K562 (cell line): ENCODE data around the gene TMEM218. TPM values are rescaled to one million over a fixed set of nuclear protein-coding genes. Genes with fewer than 3 reads are reported as not detected.

ENCODE experiments used
- ATAC-seq: fragments of 200-7000 bp; cut with Tn5 transposase; 3 replicates; pipeline ENCODE4 v1.9.1; 2020; ENCODE audit warnings: moderate library complexity
- BruUV-seq: library from RNA; stranded (reverse); fragments of 400-500 nt; replicated peaks from 2 replicates; lab custom pipeline; 2021; lab: Mats Ljungman, UMichigan
- CTCF ChIA-PET: fragments of 300-600 bp; formaldehyde crosslinking; extraction: SDS; loops from one replicate; lab custom pipeline; 2021; ENCODE audit warnings: low intra/inter-chr PET ratio; lab: Yijun Ruan, JAX
- POLR2A ChIA-PET: fragments of 300-600, 350-650 bp; sonication (Branson Sonifier 250); formaldehyde crosslinking; extraction: SDS; loops from one replicate; lab custom pipeline; 2021; ENCODE audit warnings: antibody characterized with exemption, inconsistent platforms; lab: Yijun Ruan, JAX
- DNase-seq, 4 experiments: peaks; one replicate each; pipeline versions ENCODE4 v3.0.0 to v3.0.0-alpha.2; 2011 to 2018; ENCODE audit warnings: low spot score in 3 of 4, mixed read lengths in 3 of 4; ENCODE audit errors: extremely low read depth in 1 of 4
- FAIRE-seq: peaks from 2 replicates; lab custom pipeline; 2011; peaks lifted over from hg19 to GRCh38; lab: Jason Lieb, UNC
- H2AFZ ChIP-seq: 2 replicates; pipeline ENCODE4 v1.6.0; 2011; ENCODE audit warnings: low read depth, low read length, control low read depth, inconsistent platforms
- H3K27ac ChIP-seq: fragments of 200-600 bp; 3 replicates; pipeline ENCODE4 v1.8.0; 2011; ENCODE audit warnings: low read depth, mild to moderate bottlenecking, control low read depth, inconsistent platforms, low read length, moderate library complexity, mixed read lengths; ENCODE audit errors: extremely low read depth
- H3K27me3 ChIP-seq, 2 experiments: fragments of 300-600 bp in 1 of 2; 2 replicates in 1 of 2; 3 replicates in 1 of 2; pipeline versions ENCODE4 v1.6.0 to v1.8.0; 2011; ENCODE audit warnings: inconsistent platforms in 2 of 2, low read length in 2 of 2, mild to moderate bottlenecking in 1 of 2, mixed read lengths in 1 of 2, moderate library complexity in 1 of 2; ENCODE audit not compliant: control insufficient read depth in 2 of 2, insufficient read depth in 2 of 2
- H3K36me3 ChIP-seq: fragments of 300-600 bp; 3 replicates; pipeline ENCODE4 v1.8.0; 2011; ENCODE audit warnings: mild to moderate bottlenecking, low read length, inconsistent platforms; ENCODE audit not compliant: control insufficient read depth, insufficient read depth
- H3K4me1 ChIP-seq, 2 experiments: fragments of 200-600 bp in 1 of 2; replicated peaks in 1 of 2; 2 replicates in 1 of 2; 3 replicates in 1 of 2; pipeline versions ENCODE4 v1.5.1 to v1.8.0; 2011; ENCODE audit warnings: inconsistent platforms in 2 of 2, low read length in 2 of 2, mild to moderate bottlenecking in 1 of 2, mixed read lengths in 1 of 2, moderate library complexity in 1 of 2; ENCODE audit not compliant: control insufficient read depth in 2 of 2, insufficient read depth in 2 of 2
- H3K4me2 ChIP-seq: 2 replicates; pipeline ENCODE4 v1.6.1; 2011; ENCODE audit warnings: low read length, control low read depth, inconsistent platforms, mixed read lengths; ENCODE audit not compliant: insufficient read depth
- H3K4me3 ChIP-seq: fragments of 200-600 bp; sonication (generic), shearing (Covaris generic); 2 replicates; pipeline ENCODE4 v1.5.1; 2016; ENCODE audit warnings: control low read depth, inconsistent platforms
- H3K79me2 ChIP-seq: fragments of 200-600 bp; 3 replicates; pipeline ENCODE4 v1.8.0; 2011; ENCODE audit warnings: low read length, inconsistent platforms; ENCODE audit not compliant: control insufficient read depth, insufficient read depth
- H3K9ac ChIP-seq, 2 experiments: 2 replicates each; pipeline versions ENCODE4 v1.6.0 to v1.6.1; 2011; ENCODE audit warnings: low read depth in 2 of 2, low read length in 2 of 2, control low read depth in 1 of 2, inconsistent platforms in 1 of 2, mild to moderate bottlenecking in 1 of 2, mixed read lengths in 1 of 2; ENCODE audit not compliant: insufficient read depth in 1 of 2
- H3K9me1 ChIP-seq: one replicate; pipeline ENCODE4 v1.6.0; 2011; ENCODE audit warnings: inconsistent platforms, mild to moderate bottlenecking, low read length, moderate library complexity; ENCODE audit not compliant: control insufficient read depth, insufficient read depth
- H3K9me3 ChIP-seq: replicated peaks from 2 replicates; pipeline ENCODE4 v1.5.1; 2011; ENCODE audit warnings: low read depth, low read length, inconsistent platforms; ENCODE audit not compliant: control insufficient read depth, insufficient read depth
- H4K20me1 ChIP-seq: replicated peaks from 2 replicates; pipeline ENCODE4 v1.6.1; 2011; ENCODE audit warnings: low read length, inconsistent platforms, mixed read lengths; ENCODE audit not compliant: control insufficient read depth, insufficient read depth
- FOS ChIP-seq: IDR thresholded peaks from 3 replicates; pipeline ENCODE4 v1.6.1; 2011; ENCODE audit not compliant: insufficient read length; ENCODE audit errors: extremely low read depth
- KAT7 ChIP-seq: sonication (generic); formaldehyde crosslinking; IDR thresholded peaks from 2 replicates; pipeline ENCODE4 v1.8.0; 2022; ENCODE audit warnings: missing genetic modification reagents, mild to moderate bottlenecking, borderline replicate concordance
- POLR2H ChIP-seq: IDR thresholded peaks from 2 replicates; pipeline ENCODE4 v1.6.1; 2016; ENCODE audit warnings: missing genetic modification characterization, low read depth, mild to moderate bottlenecking, control low read depth, missing compliant biosample characterization, moderate library complexity
- TAF7 ChIP-seq: fragments of 450-650 bp; IDR thresholded peaks from 2 replicates; pipeline ENCODE4 v1.6.1; 2016; ENCODE audit warnings: missing genetic modification characterization, missing compliant biosample characterization
- ZNF124 ChIP-seq: sonication (generic); formaldehyde crosslinking; IDR thresholded peaks from 2 replicates; pipeline ENCODE4 v1.8.1; 2022; ENCODE audit warnings: missing genetic modification reagents
- ZNF408 ChIP-seq: fragments of 250-450 bp; sonication (Bioruptor Pico); IDR thresholded peaks from 2 replicates; pipeline ENCODE4 v1.4.0; 2020; ENCODE audit warnings: low read depth, mild to moderate bottlenecking, moderate library complexity
- WGBS: fragments of 100-300 bp; shearing (Covaris generic); methylation state at CpG from one replicate; pipeline ENCODE4 v1.1.6; 2016; ENCODE audit warnings: low coverage, mixed read lengths; ENCODE audit not compliant: insufficient coverage; ENCODE audit errors: missing lambda C conversion rate; 5-methylcytosine and 5-hydroxymethylcytosine counted together
- in situ Hi-C: fragments of 300-500 bp; cut with MboI; formaldehyde crosslinking; loops from 4 replicates; pipeline ENCODE4 v1.15.0; 2018; ENCODE audit warnings: inconsistent platforms, mixed read lengths
- intact Hi-C: fragments of 100-400 bp; cut with micrococcal nuclease; formaldehyde crosslinking; loops from 2 replicates; pipeline ENCODE4 v1.14.2; 2022
- polyA plus RNA-seq, 8 experiments: library from polyadenylated mRNA; depleted of rRNA in 4 of 8; stranded (reverse) in 5 of 8; unstranded in 3 of 8; fragments of >200 nt; fragmentation: Nextera tagmentation in 2 of 8; fragmentation: Illumina TruSeq in 1 of 8; extraction: Ambion mirVana in 2 of 8; extraction: Trizol in 1 of 8; gene quantifications; 2 replicates each; pipeline versions ENCODE4 v1.2.1 to v1.2.3, GENCODE V29; 2011 to 2014; ENCODE audit warnings: inconsistent platforms in 1 of 8, missing spikeins in 1 of 8
- total RNA-seq, 7 experiments: library from RNA; depleted of rRNA in 6 of 7; stranded (reverse); fragments of >200 nt in 6 of 7; fragmentation: Illumina TruSeq in 2 of 7; extraction: Trizol in 2 of 7; gene quantifications; 2 replicates each; pipeline versions ENCODE4 v1.2.1 to v1.2.3, GENCODE V29; 2011 to 2021; ENCODE audit warnings: low replicate concordance in 1 of 7
- TF ChIP-seq, protein P1 (sequence below): fragments of 450-650 bp; formaldehyde crosslinking; IDR thresholded peaks from 2 replicates; pipeline ENCODE4 v1.4.0; 2020; ENCODE audit warnings: mild to moderate bottlenecking, moderate library complexity
- TF ChIP-seq, protein P2 (sequence below): fragments of 450-650 bp; formaldehyde crosslinking; IDR thresholded peaks from 2 replicates; pipeline ENCODE4 v1.4.0; 2020; ENCODE audit warnings: mild to moderate bottlenecking, mixed read lengths
- TF ChIP-seq, protein P3 (sequence below): sonication (generic); formaldehyde crosslinking; IDR thresholded peaks from 2 replicates; pipeline ENCODE4 v1.8.1; 2023; ENCODE audit warnings: mild to moderate bottlenecking, missing genetic modification reagents
- TF ChIP-seq, protein P4 (sequence below), 2 experiments: fragments of 250-450 bp in 1 of 2; fragments of 450-650 bp in 1 of 2; sonication (Bioruptor Pico) in 1 of 2; IDR thresholded peaks; 2 replicates each; pipeline versions ENCODE4 v1.6.1 to v1.8.0; 2016 to 2021; ENCODE audit warnings: mild to moderate bottlenecking in 2 of 2, moderate library complexity in 2 of 2, missing compliant biosample characterization in 1 of 2, missing genetic modification characterization in 1 of 2
- TF ChIP-seq, protein P5 (sequence below): fragments of 250-450 bp; sonication (Bioruptor Pico); IDR thresholded peaks from 2 replicates; pipeline ENCODE4 v1.5.0; 2021
- TF ChIP-seq, protein P6 (sequence below): sonication (generic); formaldehyde crosslinking; IDR thresholded peaks from 2 replicates; pipeline ENCODE4 v1.8.1; 2023; ENCODE audit warnings: mild to moderate bottlenecking, missing genetic modification reagents

TMEM218 gene
- total and polyA plus RNA-seq, 9 of the 15 experiments (the other 6 are each of a cell fraction or from before 2014, with no cell fraction given): 13.4 to 32.2 (median 25.4) TPM

DNA sequence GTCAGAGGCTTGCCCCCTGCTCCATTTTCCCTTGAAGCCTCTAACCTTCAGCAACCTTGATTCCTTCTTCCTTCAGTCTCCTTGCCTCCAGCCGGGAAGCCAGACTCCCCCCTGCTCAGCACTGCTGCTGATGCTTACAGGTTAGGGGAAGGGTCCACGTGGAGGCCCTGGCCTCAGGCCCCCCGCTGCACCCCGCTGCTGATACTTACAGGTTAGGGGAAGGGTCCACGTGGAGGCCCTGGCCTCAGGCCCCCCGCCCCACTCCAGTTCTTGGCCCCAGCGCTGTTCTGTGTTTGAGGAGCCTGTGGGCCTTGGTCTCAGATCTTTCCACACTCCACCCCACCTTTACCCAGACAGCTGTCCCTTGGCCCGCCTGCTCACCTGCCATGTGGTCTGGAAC lies 27.5 kb upstream of the TMEM218 start:
- no peak overlapping the region for H3K4me3 ChIP-seq
- no peak for DNase-seq
- H3K9me1 ChIP-seq: no peaks in the 10 kb centered on the region
- 1% methylated on average over 8 of the region's 8 CpGs for WGBS
- POLR2A ChIA-PET: no interaction called here
- H2AFZ ChIP-seq: no peak overlapping the region
- no peak overlapping the region for H3K27ac ChIP-seq
- H3K79me2 ChIP-seq: no peaks in the 10 kb centered on the region
- in situ Hi-C loops (no loop called here), intact Hi-C loops (no loop called here)
- no peaks in the 10 kb centered on the region for H3K36me3 ChIP-seq
- no peak overlapping the region for H3K4me2 ChIP-seq
- no peaks in the 10 kb centered on the region for H4K20me1 ChIP-seq
- no peaks in the 10 kb centered on the region for H3K9me3 ChIP-seq
- CTCF ChIA-PET: no interaction called here
- H3K27me3 ChIP-seq: peaks cover 39 to 51% of the 10 kb centered on the region in 2 experiments; a peak in 4 of 5 replicates
- no TSS peak for BruUV-seq
- no peak overlapping the region for H3K9ac ChIP-seq
- FAIRE-seq: no peak
- no peak for ATAC-seq
- TF ChIP-seq KAT7 (no peak), POLR2H (no peak), ZNF124 (CRISPR knock-in tag) (no peak), FOS (no peak), ZNF408 (CRISPR knock-in tag) (no peak), TAF7 (tag) (no peak)
- TF ChIP-seq, protein P1, sequence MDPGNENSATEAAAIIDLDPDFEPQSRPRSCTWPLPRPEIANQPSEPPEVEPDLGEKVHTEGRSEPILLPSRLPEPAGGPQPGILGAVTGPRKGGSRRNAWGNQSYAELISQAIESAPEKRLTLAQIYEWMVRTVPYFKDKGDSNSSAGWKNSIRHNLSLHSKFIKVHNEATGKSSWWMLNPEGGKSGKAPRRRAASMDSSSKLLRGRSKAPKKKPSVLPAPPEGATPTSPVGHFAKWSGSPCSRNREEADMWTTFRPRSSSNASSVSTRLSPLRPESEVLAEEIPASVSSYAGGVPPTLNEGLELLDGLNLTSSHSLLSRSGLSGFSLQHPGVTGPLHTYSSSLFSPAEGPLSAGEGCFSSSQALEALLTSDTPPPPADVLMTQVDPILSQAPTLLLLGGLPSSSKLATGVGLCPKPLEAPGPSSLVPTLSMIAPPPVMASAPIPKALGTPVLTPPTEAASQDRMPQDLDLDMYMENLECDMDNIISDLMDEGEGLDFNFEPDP (CRISPR knock-in tag): no peak
- TF ChIP-seq, protein P2, sequence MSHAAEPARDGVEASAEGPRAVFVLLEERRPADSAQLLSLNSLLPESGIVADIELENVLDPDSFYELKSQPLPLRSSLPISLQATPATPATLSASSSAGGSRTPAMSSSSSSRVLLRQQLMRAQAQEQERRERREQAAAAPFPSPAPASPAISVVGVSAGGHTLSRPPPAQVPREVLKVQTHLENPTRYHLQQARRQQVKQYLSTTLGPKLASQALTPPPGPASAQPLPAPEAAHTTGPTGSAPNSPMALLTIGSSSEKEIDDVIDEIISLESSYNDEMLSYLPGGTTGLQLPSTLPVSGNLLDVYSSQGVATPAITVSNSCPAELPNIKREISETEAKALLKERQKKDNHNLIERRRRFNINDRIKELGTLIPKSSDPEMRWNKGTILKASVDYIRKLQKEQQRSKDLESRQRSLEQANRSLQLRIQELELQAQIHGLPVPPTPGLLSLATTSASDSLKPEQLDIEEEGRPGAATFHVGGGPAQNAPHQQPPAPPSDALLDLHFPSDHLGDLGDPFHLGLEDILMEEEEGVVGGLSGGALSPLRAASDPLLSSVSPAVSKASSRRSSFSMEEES (CRISPR knock-in tag): no peak
- TF ChIP-seq, protein P3, sequence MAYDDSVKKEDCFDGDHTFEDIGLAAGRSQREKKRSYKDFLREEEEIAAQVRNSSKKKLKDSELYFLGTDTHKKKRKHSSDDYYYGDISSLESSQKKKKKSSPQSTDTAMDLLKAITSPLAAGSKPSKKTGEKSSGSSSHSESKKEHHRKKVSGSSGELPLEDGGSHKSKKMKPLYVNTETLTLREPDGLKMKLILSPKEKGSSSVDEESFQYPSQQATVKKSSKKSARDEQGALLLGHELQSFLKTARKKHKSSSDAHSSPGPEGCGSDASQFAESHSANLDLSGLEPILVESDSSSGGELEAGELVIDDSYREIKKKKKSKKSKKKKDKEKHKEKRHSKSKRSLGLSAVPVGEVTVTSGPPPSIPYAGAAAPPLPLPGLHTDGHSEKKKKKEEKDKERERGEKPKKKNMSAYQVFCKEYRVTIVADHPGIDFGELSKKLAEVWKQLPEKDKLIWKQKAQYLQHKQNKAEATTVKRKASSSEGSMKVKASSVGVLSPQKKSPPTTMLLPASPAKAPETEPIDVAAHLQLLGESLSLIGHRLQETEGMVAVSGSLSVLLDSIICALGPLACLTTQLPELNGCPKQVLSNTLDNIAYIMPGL (CRISPR knock-in tag): no peak
- TF ChIP-seq, protein P4, sequence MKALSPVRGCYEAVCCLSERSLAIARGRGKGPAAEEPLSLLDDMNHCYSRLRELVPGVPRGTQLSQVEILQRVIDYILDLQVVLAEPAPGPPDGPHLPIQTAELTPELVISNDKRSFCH (CRISPR knock-in tag; IDR thresholded peaks at IDR 0.05): no peak
- TF ChIP-seq, protein P4 (tag; IDR thresholded peaks at IDR 0.05): no peak
- TF ChIP-seq, protein P5, sequence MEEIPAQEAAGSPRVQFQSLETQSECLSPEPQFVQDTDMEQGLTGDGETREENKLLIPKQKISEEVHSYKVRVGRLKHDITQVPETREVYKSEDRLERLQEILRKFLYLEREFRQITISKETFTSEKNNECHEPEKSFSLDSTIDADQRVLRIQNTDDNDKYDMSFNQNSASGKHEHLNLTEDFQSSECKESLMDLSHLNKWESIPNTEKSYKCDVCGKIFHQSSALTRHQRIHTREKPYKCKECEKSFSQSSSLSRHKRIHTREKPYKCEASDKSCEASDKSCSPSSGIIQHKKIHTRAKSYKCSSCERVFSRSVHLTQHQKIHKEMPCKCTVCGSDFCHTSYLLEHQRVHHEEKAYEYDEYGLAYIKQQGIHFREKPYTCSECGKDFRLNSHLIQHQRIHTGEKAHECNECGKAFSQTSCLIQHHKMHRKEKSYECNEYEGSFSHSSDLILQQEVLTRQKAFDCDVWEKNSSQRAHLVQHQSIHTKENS: no peak
- TF ChIP-seq, protein P6, sequence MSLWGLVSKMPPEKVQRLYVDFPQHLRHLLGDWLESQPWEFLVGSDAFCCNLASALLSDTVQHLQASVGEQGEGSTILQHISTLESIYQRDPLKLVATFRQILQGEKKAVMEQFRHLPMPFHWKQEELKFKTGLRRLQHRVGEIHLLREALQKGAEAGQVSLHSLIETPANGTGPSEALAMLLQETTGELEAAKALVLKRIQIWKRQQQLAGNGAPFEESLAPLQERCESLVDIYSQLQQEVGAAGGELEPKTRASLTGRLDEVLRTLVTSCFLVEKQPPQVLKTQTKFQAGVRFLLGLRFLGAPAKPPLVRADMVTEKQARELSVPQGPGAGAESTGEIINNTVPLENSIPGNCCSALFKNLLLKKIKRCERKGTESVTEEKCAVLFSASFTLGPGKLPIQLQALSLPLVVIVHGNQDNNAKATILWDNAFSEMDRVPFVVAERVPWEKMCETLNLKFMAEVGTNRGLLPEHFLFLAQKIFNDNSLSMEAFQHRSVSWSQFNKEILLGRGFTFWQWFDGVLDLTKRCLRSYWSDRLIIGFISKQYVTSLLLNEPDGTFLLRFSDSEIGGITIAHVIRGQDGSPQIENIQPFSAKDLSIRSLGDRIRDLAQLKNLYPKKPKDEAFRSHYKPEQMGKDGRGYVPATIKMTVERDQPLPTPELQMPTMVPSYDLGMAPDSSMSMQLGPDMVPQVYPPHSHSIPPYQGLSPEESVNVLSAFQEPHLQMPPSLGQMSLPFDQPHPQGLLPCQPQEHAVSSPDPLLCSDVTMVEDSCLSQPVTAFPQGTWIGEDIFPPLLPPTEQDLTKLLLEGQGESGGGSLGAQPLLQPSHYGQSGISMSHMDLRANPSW (CRISPR knock-in tag): no peak
- peaks cover 0 to 7% of the 10 kb centered on the region in 2 experiments; a peak in 2 of 5 replicates for H3K4me1 ChIP-seq
